Measurements from ENCODE around the gene SAYSD1. TPM values are rescaled to one million over a fixed set of nuclear protein-coding genes. Genes with fewer than 3 reads are reported as not detected.

The SAYSD1 gene
- total RNA-seq, 1 donor = 27.8 TPM

DNA sequence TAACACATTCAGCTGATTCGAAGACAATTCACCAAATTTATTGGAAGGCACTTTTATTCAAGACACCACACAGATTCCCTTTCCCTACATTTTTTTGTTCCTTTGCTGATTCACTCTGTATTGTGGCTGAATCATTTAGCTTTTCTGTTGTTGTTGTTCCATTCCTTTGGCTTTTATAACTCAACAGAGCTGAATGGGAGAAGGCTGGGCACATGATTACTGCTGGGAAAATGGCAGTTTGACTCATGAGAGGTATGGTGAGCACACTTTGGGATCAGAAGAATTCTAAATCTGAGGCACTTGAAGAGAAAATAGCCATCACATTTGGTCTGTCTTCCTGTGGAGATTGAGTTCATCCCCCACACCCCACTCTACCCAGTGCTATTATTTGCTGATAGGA is 15.7 kb upstream of the SAYSD1 start:
- no peak overlapping the region for H3K4me3 ChIP-seq (ENCODE audit: low read depth, low read length)
- TF ChIP-seq, protein P1, sequence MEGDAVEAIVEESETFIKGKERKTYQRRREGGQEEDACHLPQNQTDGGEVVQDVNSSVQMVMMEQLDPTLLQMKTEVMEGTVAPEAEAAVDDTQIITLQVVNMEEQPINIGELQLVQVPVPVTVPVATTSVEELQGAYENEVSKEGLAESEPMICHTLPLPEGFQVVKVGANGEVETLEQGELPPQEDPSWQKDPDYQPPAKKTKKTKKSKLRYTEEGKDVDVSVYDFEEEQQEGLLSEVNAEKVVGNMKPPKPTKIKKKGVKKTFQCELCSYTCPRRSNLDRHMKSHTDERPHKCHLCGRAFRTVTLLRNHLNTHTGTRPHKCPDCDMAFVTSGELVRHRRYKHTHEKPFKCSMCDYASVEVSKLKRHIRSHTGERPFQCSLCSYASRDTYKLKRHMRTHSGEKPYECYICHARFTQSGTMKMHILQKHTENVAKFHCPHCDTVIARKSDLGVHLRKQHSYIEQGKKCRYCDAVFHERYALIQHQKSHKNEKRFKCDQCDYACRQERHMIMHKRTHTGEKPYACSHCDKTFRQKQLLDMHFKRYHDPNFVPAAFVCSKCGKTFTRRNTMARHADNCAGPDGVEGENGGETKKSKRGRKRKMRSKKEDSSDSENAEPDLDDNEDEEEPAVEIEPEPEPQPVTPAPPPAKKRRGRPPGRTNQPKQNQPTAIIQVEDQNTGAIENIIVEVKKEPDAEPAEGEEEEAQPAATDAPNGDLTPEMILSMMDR (IDR thresholded peaks at IDR 0.05; ENCODE audit: insufficient read depth, low read length) = no peak
- peak; percentile 46 for DNase-seq (ENCODE audit: low read depth)

DNA sequence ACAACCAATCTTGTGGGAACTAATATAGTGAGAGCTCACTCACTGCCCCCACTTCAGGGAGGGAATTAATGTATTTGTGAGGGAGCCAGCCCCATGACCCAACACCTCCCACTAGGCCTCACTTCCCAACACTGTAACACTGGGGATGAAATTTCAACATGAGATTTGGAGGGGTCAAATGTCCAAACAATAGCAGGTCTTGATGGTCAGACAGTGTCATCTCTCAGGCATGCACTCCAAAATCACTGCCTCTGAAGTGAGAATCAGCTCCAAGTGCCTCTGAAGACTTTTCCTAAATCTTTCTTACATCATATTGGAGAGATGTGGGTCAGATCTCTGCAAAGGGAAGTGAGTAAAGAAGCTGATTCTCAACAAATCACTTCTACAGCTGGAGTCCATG is 13.8 kb upstream of the SAYSD1 start:
- peak; percentile 91 for DNase-seq (ENCODE audit: low read depth)
- TF ChIP-seq, protein P1 (IDR thresholded peaks at IDR 0.05; ENCODE audit: insufficient read depth, low read length) = no peak
- no peak overlapping the region for H3K4me3 ChIP-seq (ENCODE audit: low read depth, low read length)

DNA sequence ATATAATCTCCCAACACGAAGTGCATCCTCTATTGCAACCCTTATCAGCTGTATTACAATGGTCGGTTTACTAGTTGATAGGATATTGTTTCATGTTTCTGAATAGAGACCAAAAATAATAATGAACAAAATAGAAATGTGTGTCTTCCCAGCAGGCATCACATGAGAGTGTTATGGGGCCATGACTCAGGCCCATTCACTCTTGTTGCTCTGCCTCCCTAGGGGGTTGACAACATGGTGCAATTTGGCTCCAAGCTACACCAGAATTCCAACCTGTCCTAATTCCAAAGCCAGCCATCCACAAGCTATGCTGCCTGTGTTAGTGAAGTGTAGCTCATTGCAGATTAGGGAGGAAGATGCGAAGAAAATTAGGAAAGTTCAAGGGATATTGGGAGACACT is 13.1 kb upstream of the SAYSD1 start:
- no peak overlapping the region for H3K4me3 ChIP-seq (ENCODE audit: low read depth, low read length)
- peak; percentile 98 for DNase-seq (ENCODE audit: low read depth)
- TF ChIP-seq, protein P1 (IDR thresholded peaks at IDR 0.05; ENCODE audit: insufficient read depth, low read length) = no peak

DNA sequence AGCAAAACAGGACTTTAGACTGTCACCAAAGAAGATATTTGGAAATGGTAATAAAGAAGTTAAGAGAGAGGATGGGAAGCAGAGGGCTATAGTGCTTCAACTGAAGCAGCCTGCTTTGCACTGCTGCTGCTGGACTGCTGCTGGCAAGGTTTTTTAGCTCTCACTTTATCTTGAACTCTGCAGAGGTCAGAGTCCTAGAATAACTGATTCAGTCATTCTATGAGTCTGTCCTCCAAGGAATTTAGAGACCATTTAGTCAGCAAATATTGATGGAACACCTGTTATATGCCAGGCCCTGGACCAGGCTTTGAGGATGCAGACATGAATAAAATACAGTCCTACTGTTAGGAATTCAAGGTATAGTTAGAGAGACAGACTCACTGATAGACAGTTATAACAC is 9.1 kb upstream of the SAYSD1 start:
- DNase-seq (ENCODE audit: low read depth) = no peak
- H3K4me3 ChIP-seq (ENCODE audit: low read depth, low read length) = no peak overlapping the region
- TF ChIP-seq, protein P1 (IDR thresholded peaks at IDR 0.05; ENCODE audit: insufficient read depth, low read length) = no peak

DNA sequence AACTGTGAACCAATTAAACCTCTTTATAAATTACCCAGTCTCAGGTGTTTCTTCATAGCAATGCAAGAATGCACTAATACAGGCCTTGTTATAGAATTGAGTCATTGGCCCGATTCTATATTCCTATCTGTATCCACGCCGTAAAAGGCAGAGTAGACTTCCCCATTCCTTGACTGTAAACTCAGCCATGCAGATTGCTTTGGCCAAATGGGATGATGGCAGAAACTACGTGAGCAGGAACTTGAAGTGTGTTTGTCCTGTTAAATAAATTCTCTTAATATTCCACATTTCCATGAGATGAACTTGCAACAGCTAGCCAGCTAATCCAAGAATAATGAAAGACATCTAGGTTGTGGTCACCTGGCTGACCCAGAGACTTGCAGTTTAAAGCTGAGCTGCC is 3.9 kb upstream of the SAYSD1 start:
- no peak for DNase-seq (ENCODE audit: low read depth)
- TF ChIP-seq, protein P1 (IDR thresholded peaks at IDR 0.05; ENCODE audit: insufficient read depth, low read length) = no peak
- no peak overlapping the region for H3K4me3 ChIP-seq (ENCODE audit: low read depth, low read length)

DNA sequence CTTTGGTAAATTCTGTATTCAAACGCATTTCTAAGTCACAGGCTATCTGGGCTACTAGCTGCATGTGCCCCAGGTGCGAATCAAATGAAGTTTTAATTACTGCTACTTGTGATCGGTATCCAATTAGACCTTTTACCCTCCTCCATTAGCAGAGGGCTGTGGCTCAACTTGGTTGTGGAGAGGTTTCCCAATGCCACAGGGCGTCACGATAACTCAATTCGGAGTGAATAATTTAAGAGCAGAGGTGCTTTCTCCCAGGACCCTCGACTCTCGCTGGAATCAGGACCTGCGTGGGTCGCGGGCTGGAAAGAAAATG is 640 bp downstream of the SAYSD1 start:
- DNase-seq (ENCODE audit: low read depth) = no peak
- TF ChIP-seq, protein P1 (IDR thresholded peaks at IDR 0.05; ENCODE audit: insufficient read depth, low read length) = no peak
- H3K4me3 ChIP-seq (ENCODE audit: low read depth, low read length) = peak overlapping the region; percentile 77

DNA sequence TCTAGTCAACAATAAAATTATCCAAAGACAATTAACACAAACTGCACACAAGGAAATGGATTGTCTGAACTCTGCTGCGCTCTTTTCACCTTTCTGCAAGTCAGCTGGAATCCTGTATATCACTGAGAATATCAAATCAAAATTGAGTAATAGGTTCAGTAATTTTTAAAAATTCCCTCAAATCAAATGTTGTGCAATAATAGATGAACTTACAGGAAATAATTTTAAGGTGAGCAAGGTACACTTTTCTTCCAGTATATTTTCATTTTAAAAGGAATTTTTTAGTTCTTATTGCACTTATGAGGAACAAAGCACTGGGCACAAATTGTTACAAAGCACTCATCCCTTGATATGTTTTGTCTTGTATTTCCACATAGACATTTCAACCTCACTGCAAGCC is 1.2 kb downstream of the SAYSD1 start:
- peak overlapping the region; percentile 77 for H3K4me3 ChIP-seq (ENCODE audit: low read depth, low read length)
- TF ChIP-seq, protein P1 (IDR thresholded peaks at IDR 0.05; ENCODE audit: insufficient read depth, low read length) = no peak
- peak; percentile 4 for DNase-seq (ENCODE audit: low read depth)

Measured in fibroblast of the aortic adventitia (primary cell).